ENCODE results near the gene KRT83. TPM values are rescaled to one million over a fixed set of nuclear protein-coding genes. Genes with fewer than 3 reads are reported as not detected.

KRT83 gene
- total RNA-seq, 1 experiment from 2014 or later = 12.2 TPM

GRCh38 chr12:52352951-52353350 is 31.8 kb upstream of the KRT83 start:
- H3K4me1 Mint-ChIP-seq (ENCODE audit: insufficient read depth, unreplicated experiment) = peaks cover 7% of the 10 kb centered on the region
- ChIA-PET CTCF (interaction anchor here (0.6 to 1.9 kb wide), 3 partner anchors 20 to 532 kb away, joined by 3 to 6 read pairs (median 4); no protein-coding TSS in a partner anchor), POLR2A (no interaction called here)
- no peak overlapping the region for H3K4me3 Mint-ChIP-seq (ENCODE audit: unreplicated experiment)
- peaks cover 27% of the 10 kb centered on the region for H3K27me3 Mint-ChIP-seq (ENCODE audit: insufficient read depth, unreplicated experiment)
- no peak for TF ChIP-seq CTCF (IDR thresholded peaks at IDR 0.05; ENCODE audit: unreplicated experiment)
- intact Hi-C loops (cut with micrococcal nuclease) = no loop called here
- H3K27ac Mint-ChIP-seq (ENCODE audit: low read depth, unreplicated experiment) = no peak overlapping the region
- no TSS peak for BruUV-seq (replicated peaks)
- H3K9me3 Mint-ChIP-seq (ENCODE audit: unreplicated experiment) = no peaks in the 10 kb centered on the region
- no peaks in the 10 kb centered on the region for H3K36me3 Mint-ChIP-seq (ENCODE audit: insufficient read depth, unreplicated experiment)
- no peak for DNase-seq (ENCODE audit: unreplicated experiment)

- ChIA-PET POLR2A (interaction anchor here (0.6 kb wide), 1 partner anchor 1188 kb away, joined by 3 read pairs; no protein-coding TSS in a partner anchor), CTCF (interaction anchor here (0.6 to 1.9 kb wide), 6 partner anchors 8 to 528 kb away, joined by 3 to 6 read pairs (median 4); no protein-coding TSS in a partner anchor)
- Mint-ChIP-seq H3K4me3 (ENCODE audit: unreplicated experiment) (no peak overlapping the region), H3K4me1 (ENCODE audit: insufficient read depth, unreplicated experiment) (peaks cover 7% of the 10 kb centered on the region), H3K9me3 (ENCODE audit: unreplicated experiment) (no peaks in the 10 kb centered on the region), H3K36me3 (ENCODE audit: insufficient read depth, unreplicated experiment) (no peaks in the 10 kb centered on the region), H3K27ac (ENCODE audit: low read depth, unreplicated experiment) (no peak overlapping the region), H3K27me3 (ENCODE audit: insufficient read depth, unreplicated experiment) (peaks cover 16% of the 10 kb centered on the region)
- no TSS peak for BruUV-seq (replicated peaks)
- TF ChIP-seq CTCF (IDR thresholded peaks at IDR 0.05; ENCODE audit: unreplicated experiment) = no peak
- DNase-seq (ENCODE audit: unreplicated experiment) = no peak
- intact Hi-C loops (cut with micrococcal nuclease) = no loop called here
Observed at GRCh38 chr12:52351196-52352059, 30.2 kb upstream of the KRT83 start.

GRCh38 chr12:52350786-52351185 is 29.6 kb upstream of the KRT83 start:
- H3K9me3 Mint-ChIP-seq (ENCODE audit: unreplicated experiment) = no peaks in the 10 kb centered on the region
- H3K4me3 Mint-ChIP-seq (ENCODE audit: unreplicated experiment) = no peak overlapping the region
- intact Hi-C loops (cut with micrococcal nuclease) = no loop called here
- no TSS peak for BruUV-seq (replicated peaks)
- no peak for DNase-seq (ENCODE audit: unreplicated experiment)
- ChIA-PET POLR2A (interaction anchor here (0.6 kb wide), 1 partner anchor 1188 kb away, joined by 3 read pairs; no protein-coding TSS in a partner anchor), CTCF (interaction anchor here (0.6 to 1.9 kb wide), 6 partner anchors 9 to 630 kb away, joined by 3 to 6 read pairs (median 3); no protein-coding TSS in a partner anchor)
- H3K27ac Mint-ChIP-seq (ENCODE audit: low read depth, unreplicated experiment) = no peak overlapping the region
- peaks cover 9% of the 10 kb centered on the region for H3K4me1 Mint-ChIP-seq (ENCODE audit: insufficient read depth, unreplicated experiment)
- H3K36me3 Mint-ChIP-seq (ENCODE audit: insufficient read depth, unreplicated experiment) = no peaks in the 10 kb centered on the region
- H3K27me3 Mint-ChIP-seq (ENCODE audit: insufficient read depth, unreplicated experiment) = peaks cover 16% of the 10 kb centered on the region
- TF ChIP-seq CTCF (IDR thresholded peaks at IDR 0.05; ENCODE audit: unreplicated experiment) = no peak

GRCh38 chr12:52350021-52350620 is 28.9 kb upstream of the KRT83 start:
- DNase-seq (ENCODE audit: unreplicated experiment) = no peak
- no peak overlapping the region for H3K27ac Mint-ChIP-seq (ENCODE audit: low read depth, unreplicated experiment)
- H3K4me3 Mint-ChIP-seq (ENCODE audit: unreplicated experiment) = no peak overlapping the region
- CTCF ChIA-PET = interaction anchor here (0.6 to 2.2 kb wide), 9 partner anchors 10 to 630 kb away, joined by 3 to 6 read pairs (median 3); no protein-coding TSS in a partner anchor
- intact Hi-C loops (cut with micrococcal nuclease) = no loop called here
- POLR2A ChIA-PET = no interaction called here
- no peaks in the 10 kb centered on the region for H3K9me3 Mint-ChIP-seq (ENCODE audit: unreplicated experiment)
- no peaks in the 10 kb centered on the region for H3K36me3 Mint-ChIP-seq (ENCODE audit: insufficient read depth, unreplicated experiment)
- BruUV-seq (replicated peaks) = no TSS peak
- H3K27me3 Mint-ChIP-seq (ENCODE audit: insufficient read depth, unreplicated experiment) = peaks cover 16% of the 10 kb centered on the region
- TF ChIP-seq CTCF (IDR thresholded peaks at IDR 0.05; ENCODE audit: unreplicated experiment) = no peak
- H3K4me1 Mint-ChIP-seq (ENCODE audit: insufficient read depth, unreplicated experiment) = peaks cover 13% of the 10 kb centered on the region

Data from MCF 10A (cell line).